Activated gamma-delta T cell (primary cell): ENCODE data around the gene RAD51AP2.

Experiments used
- DNase-seq: peaks from one replicate; lab custom pipeline; 2025; lab: John Stamatoyannopoulos, UW

RAD51AP2 gene

DNA sequence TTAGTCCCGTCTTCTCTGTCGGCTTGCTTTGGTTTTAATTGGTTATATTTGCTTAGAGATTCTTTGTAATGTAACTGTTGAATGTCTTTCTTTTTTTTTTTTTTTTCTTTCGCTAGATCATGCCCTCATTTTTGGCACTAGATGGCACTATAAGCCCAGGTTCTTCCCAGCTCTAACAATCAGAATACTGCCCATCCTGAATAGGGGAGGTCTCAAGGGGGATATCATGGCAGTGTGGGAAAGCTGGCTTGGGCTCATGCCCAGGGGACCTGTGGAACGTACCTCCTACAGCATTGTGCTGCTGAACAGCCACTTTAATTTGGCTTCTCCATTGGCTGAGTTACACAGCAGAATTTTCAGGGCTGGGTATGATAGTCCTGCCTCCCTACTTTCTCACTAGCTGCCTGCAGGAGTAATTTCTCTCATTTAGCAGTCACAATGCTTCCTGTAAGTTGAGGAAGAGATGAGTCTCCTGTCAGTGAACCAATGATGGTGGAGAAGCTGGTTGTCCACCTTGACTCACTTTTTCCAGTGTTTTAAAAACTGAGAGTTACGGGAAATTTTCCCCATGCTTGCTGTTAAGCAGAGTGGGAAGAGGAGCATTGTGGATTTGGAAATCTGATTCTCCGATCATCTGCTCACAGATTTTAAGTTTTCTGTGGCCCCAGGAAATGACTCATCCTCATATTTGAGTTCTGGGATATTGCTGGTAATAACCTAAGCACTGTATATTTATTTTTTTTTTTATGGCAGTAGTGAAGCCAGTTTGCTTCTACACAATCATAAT is 47.2 kb downstream of the RAD51AP2 start:
- no peak for DNase-seq

DNA sequence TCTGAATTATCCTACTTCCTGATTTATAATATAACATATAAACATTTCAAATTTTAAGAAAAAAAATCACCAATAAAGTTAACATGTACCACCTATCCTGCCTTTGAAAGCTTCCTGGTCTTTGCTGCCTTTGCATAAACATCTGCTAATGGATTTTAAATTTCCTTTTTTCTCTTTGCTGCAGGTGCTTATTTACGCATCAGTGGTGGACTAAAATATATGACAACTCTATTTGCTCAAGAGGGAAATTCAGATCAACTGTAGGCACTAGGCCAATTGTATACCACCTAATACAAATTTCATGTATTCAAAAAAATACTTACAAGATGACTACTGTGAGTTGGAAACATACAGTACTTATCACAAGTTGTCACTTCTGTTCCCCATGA is 57.2 kb downstream of the RAD51AP2 start:
- DNase-seq: no peak
